Occipital lobe (tissue), 2 donors: ENCODE measurements around the gene ALDH1L1. TPM values are rescaled to one million over a fixed set of nuclear protein-coding genes. Genes with fewer than 3 reads are reported as not detected.
A peak's percentile ranks its signal among the peaks of the same experiment; 100 is the strongest.

Source experiments
- DNase-seq: peaks from one replicate; lab custom pipeline; 2025; lab: John Stamatoyannopoulos, UW
- total RNA-seq: library from RNA; depleted of rRNA; stranded (reverse); fragments of >200 nt; gene quantifications from one replicate; pipeline ENCODE4 v1.2.3, GENCODE V29; 2014

ALDH1L1 gene
- total RNA-seq, 1 donor from 2014 or later = 2.7 TPM

- no peak for DNase-seq
Observed at GRCh38 chr3:126194713-126195305, 14.4 kb upstream of the ALDH1L1 start.

- DNase-seq = no peak
Observed at GRCh38 chr3:126191246-126191645, 10.9 kb upstream of the ALDH1L1 start.

- DNase-seq = no peak
Observed at GRCh38 chr3:126187920-126188319, 7.5 kb upstream of the ALDH1L1 start.

- no peak for DNase-seq
Observed at GRCh38 chr3:126186749-126187148, 6.4 kb upstream of the ALDH1L1 start.

- DNase-seq = no peak
Observed at GRCh38 chr3:126186271-126186670, 5.9 kb upstream of the ALDH1L1 start.

GRCh38 chr3:126184465-126185000, 4.1 kb upstream of the ALDH1L1 start:
- DNase-seq = no peak

GRCh38 chr3:126181398-126181725, 976 bp upstream of the ALDH1L1 start:
- DNase-seq = no peak

GRCh38 chr3:126179825-126180476, 435 bp downstream of the ALDH1L1 start:
- peak; percentile 12 for DNase-seq

- no peak for DNase-seq
Observed at GRCh38 chr3:126170073-126170777, 10.2 kb downstream of the ALDH1L1 start.

- no peak for DNase-seq
Observed at GRCh38 chr3:126167566-126167965, 12.8 kb downstream of the ALDH1L1 start.

- no peak for DNase-seq
Observed at GRCh38 chr3:126166009-126166408, 14.4 kb downstream of the ALDH1L1 start.

GRCh38 chr3:126161309-126161708, 19.1 kb downstream of the ALDH1L1 start:
- no peak for DNase-seq

GRCh38 chr3:126160243-126161210, 19.9 kb downstream of the ALDH1L1 start:
- no peak for DNase-seq

GRCh38 chr3:126159476-126159875, 20.9 kb downstream of the ALDH1L1 start:
- no peak for DNase-seq

GRCh38 chr3:126158912-126159454, 21.4 kb downstream of the ALDH1L1 start:
- no peak for DNase-seq

GRCh38 chr3:126158016-126158911, 22.1 kb downstream of the ALDH1L1 start:
- no peak for DNase-seq

- DNase-seq = no peak
Observed at GRCh38 chr3:126157083-126157768, 23.2 kb downstream of the ALDH1L1 start.

GRCh38 chr3:126156468-126156867, 23.9 kb downstream of the ALDH1L1 start:
- no peak for DNase-seq

- no peak for DNase-seq
Observed at GRCh38 chr3:126155819-126156218, 24.6 kb downstream of the ALDH1L1 start.

- DNase-seq = no peak
Observed at GRCh38 chr3:126155280-126155640, 25.1 kb downstream of the ALDH1L1 start.
